Adrenal gland (tissue), 12 donors: Measurements from ENCODE around the gene FCGR3B. TPM values are rescaled to one million over a fixed set of nuclear protein-coding genes. Genes with fewer than 3 reads are reported as not detected.
"Not testable (repeated sequence)": the region's sequence is repeated elsewhere in the genome, so short reads cannot be mapped to it uniquely, and the experiment has no call there.

ENCODE experiments used
- DNase-seq, 7 donors: peaks; one replicate each; pipeline ENCODE4 v3.0.0-alpha.2; 2019 to 2020
- H3K27ac ChIP-seq, 5 donors: fragments of 200-600 bp; sonication (generic) in 4 of 5; 1 replicate in 3 of 5; 2 replicates in 2 of 5; pipeline versions ENCODE4 v1.5.1 to v1.8.0; 2016 to 2020; ENCODE audit warnings: mild to moderate bottlenecking in 1 of 5
- H3K27me3 ChIP-seq: fragments of 200-600 bp; 2 replicates; pipeline ENCODE4 v1.8.0; 2021
- H3K36me3 ChIP-seq, 2 donors: fragments of 200-600 bp; replicated peaks in 1 of 2; 1 replicate in 1 of 2; 2 replicates in 1 of 2; pipeline versions ENCODE4 v1.5.1 to v1.8.0; 2018 to 2022
- H3K4me1 ChIP-seq, 2 donors: fragments of 200-600 bp; replicated peaks in 1 of 2; 1 replicate in 1 of 2; 2 replicates in 1 of 2; pipeline versions ENCODE4 v1.5.1 to v1.8.0; 2018 to 2021
- H3K4me3 ChIP-seq, 4 donors: fragments of 200-600 bp; sonication (generic) in 3 of 4; one replicate each; pipeline ENCODE4 v1.5.1; 2016 to 2018
- H3K9me3 ChIP-seq, 3 donors: fragments of 200-600 bp; sonication (generic) in 1 of 3; replicated peaks in 1 of 3; 1 replicate in 2 of 3; 2 replicates in 1 of 3; pipeline versions ENCODE4 v1.5.1 to v1.8.0; 2016 to 2021
- WGBS, 4 donors: extraction: QIAGEN DNeasy Blood & Tissue Kit in 2 of 4; methylation state at CpG; one replicate each; pipeline versions ENCODE4 v1.1.5 to v1.1.7; 2013 to 2017; 5-methylcytosine and 5-hydroxymethylcytosine counted together
- intact Hi-C, 2 donors: fragments of 100-400 bp; cut with DNase I; formaldehyde crosslinking; loops; one replicate each; pipeline versions ENCODE4 v1.14.1 to v1.15.0; 2022 to 2023
- polyA plus RNA-seq, 3 donors: library from polyadenylated mRNA; stranded (reverse); fragments of 200-250 nt in 2 of 3; fragments of 350-450 nt in 1 of 3; fragmentation: Illumina TruSeq in 1 of 3; extraction: RNeasy Lipid Tissue Mini Kit (QIAGEN cat#74804) in 1 of 3; gene quantifications; one replicate each; pipeline ENCODE4 v1.2.3, GENCODE V29; 2013 to 2014
- total RNA-seq, 9 donors: library from RNA; depleted of rRNA in 4 of 9; stranded (reverse); fragments of >200 nt in 4 of 9; fragments of 120-200 nt in 1 of 9; fragmentation: NEBNext Ultra II Directional in 1 of 9; extraction: Animal tissue kit (Norgen Biotek cat#: 25700) in 1 of 9; gene quantifications; one replicate each; pipeline versions ENCODE4 v1.1.0 to v1.2.4, GENCODE V29; 2013 to 2023
- donor health status: healthy with polysubstance abuse.
- donor health status: Bipolar disorder and iron deficiency.
- donor health status: DM: yes; HTN: yes; CAD: no.
- donor health status: DM: no; HTN: no; CAD: no.
- donor health status: DM: no; HTN: no; CAD: no.
- donor health status: DM: yes; HTN: yes; CAD: no.

Gene FCGR3B
- total and polyA plus RNA-seq, 12 donors: 0.17 to 17.1 (median 5.8) TPM

GRCh38 chr1:161671045-161672020 lies 40.4 kb upstream of the FCGR3B start:
- H3K4me3 ChIP-seq, H3K27ac ChIP-seq, H3K4me1 ChIP-seq, H3K9me3 ChIP-seq, H3K27me3 ChIP-seq, H3K36me3 ChIP-seq, intact Hi-C loops: not testable (repeated sequence)
- DNase-seq: peak in 2 of 7 donors; percentile 15 to 30
- WGBS, 4 donors: 56 to 71% (median 61%) methylated on average over 7 to 11 of the region's 15 CpGs

DNA sequence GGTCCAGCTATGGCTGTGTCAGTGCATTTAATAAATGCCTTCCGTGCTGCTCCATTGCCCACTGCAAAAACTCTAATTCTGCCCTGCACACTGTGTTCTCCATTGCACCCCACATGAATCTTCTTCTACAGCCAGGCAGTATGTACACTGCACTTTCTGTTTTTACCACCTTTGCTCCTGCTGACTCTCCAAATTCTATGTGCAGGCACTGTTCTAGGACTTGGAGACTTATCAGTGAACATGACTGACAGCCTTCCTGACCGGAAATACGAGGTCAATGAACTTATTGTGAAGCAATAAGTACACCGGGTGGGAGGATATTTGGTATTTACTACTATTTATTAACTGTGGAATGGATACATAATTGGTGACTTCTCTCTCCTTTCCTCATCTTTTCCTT lies 33.7 kb upstream of the FCGR3B start:
- H3K36me3 ChIP-seq, H3K27me3 ChIP-seq, intact Hi-C loops, H3K27ac ChIP-seq, DNase-seq, H3K9me3 ChIP-seq, H3K4me1 ChIP-seq, H3K4me3 ChIP-seq: not testable (repeated sequence)
- WGBS, 4 donors: no CpG with 5 or more reads among the region's 4 CpGs

DNA sequence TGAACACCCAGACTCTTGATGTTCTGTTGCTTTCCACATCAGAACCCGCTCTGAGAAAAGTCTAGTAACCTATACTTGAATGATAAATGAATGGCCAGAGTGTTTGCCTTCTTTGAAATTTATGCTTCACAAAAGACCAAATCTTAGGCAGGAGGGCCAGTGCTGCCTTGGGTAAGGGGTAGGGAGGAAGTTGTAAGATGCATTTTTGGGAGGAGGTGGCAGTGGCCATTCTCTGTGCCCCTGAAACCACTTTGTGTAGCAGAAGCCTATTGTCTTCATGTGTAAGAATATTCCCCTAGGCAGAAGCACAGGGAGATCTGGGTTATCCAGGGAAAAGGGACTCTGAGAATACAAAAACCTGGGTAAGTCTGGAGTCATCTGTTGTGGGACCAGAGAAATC lies 32.6 kb upstream of the FCGR3B start:
- H3K4me3 ChIP-seq, intact Hi-C loops: not testable (repeated sequence)

DNA sequence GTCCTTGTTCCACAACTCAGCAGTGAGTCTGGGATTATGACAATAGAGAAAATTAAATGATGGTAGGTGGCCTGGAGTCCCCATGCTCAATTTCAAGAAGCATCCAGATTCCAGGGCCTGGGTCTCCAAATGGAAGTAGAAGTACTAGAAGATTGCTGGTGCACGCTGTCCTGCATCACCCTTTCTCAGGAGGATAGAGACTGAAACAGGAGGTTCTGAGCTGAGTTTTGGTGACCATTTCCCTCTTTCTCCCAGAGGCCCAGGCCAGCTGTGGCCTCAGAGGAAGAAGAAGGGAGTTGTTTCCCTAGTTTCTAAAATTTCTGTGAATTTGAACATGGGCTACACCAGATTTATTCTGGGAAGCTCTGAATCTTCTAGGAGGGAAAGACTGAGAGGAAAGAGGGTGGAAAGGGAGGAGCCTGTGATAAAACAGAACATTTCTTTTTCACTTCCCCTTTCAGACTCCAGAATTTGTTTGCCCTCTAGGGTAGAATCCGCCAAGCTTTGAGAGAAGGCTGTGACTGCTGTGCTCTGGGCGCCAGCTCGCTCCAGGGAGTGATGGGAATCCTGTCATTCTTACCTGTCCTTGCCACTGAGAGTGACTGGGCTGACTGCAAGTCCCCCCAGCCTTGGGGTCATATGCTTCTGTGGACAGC lies 31.8 kb upstream of the FCGR3B start, which contains the start of gene FCGR2B:
Gene FCGR2B, plus strand, starts transcription at position 460 of the 656 bp plus-strand sequence. Its CDS starts 99 bp downstream, at position 559.
- H3K4me1 ChIP-seq, intact Hi-C loops, H3K36me3 ChIP-seq, DNase-seq, H3K9me3 ChIP-seq, H3K4me3 ChIP-seq, H3K27ac ChIP-seq, H3K27me3 ChIP-seq: not testable (repeated sequence)
- no CpG with 5 or more reads among the region's 4 CpGs for WGBS, 4 donors

More for the DNA sequence above, 32.6 kb upstream of the FCGR3B start:
- whole genome bisulfite sequencing, 4 donors: no CpG with 5 or more reads among the region's 1 CpG
- not testable (repeated sequence) for H3K9me3 ChIP-seq, H3K27me3 ChIP-seq, DNase-seq, H3K36me3 ChIP-seq, H3K4me1 ChIP-seq, H3K27ac ChIP-seq

DNA sequence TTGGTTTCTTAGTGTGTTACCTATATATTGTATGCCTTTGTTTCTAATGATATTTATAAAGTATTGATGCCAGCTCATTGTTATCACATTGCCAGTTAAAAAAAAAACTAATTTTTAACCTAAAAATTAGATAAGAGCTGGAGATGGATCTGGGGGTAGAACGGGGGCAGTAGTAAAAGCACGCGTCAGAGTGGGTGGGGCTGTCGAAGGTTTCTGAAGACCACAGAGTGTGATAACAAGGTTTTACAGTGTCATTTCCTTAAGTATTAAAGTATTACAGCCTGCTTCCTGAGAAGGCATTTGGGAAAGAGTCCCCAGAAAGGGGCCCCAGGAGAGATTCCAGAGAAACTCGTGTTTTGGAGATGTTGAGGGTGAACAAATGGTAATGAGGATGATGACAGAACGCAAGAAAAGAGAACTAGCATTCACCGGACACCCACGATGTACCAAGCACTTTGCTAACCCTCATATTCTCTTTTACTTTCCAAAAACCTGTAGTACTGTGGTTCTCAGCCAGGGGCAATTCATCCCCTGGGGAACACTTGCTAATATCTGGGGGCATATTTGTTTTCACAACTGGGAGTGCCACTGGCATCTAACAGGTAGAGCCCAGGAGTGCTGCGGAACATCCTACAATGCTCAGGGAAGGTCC lies 30.8 kb upstream of the FCGR3B start:
- intact Hi-C loops, H3K4me3 ChIP-seq, H3K4me1 ChIP-seq, H3K27ac ChIP-seq, H3K9me3 ChIP-seq, DNase-seq, H3K27me3 ChIP-seq, H3K36me3 ChIP-seq: not testable (repeated sequence)
- 35 to 65% (median 51%) methylated on average over 3 to 4 of the region's 9 CpGs; no CpG with 5 or more reads in 1 of the 4 donors for WGBS, 4 donors

- intact Hi-C loops: not testable (repeated sequence)
Measured at GRCh38 chr1:161658524-161658923, 27.5 kb upstream of the FCGR3B start.

DNA sequence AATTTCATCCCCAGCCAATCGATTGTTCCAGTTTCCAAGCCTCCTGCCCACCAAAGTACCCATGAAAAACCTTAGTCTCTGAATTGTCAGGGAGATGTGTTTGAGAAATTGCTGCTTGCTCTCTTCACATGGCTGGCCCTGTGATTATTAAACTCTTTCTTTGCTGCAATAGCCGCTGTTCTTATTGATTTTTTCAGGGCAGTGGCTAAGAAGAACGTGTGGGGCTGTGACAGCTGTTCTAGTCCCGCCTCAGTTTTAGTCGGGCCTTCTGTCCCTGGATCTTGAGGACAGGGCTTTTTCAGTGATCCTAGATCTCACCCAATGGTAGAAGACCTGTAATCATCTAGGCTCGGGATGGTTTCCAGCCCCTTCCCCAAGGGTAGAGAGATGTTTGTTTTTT lies 23.0 kb upstream of the FCGR3B start:
- H3K9me3 ChIP-seq, H3K4me3 ChIP-seq, H3K4me1 ChIP-seq, H3K27ac ChIP-seq, H3K27me3 ChIP-seq, DNase-seq, H3K36me3 ChIP-seq, intact Hi-C loops: not testable (repeated sequence)
- WGBS, 4 donors: 40 to 66% (median 62%) methylated on average over 2 to 6 of the region's 6 CpGs

More at GRCh38 chr1:161658524-161658923, 27.5 kb upstream of the FCGR3B start:
- not testable (repeated sequence) for H3K27me3 ChIP-seq, DNase-seq, H3K27ac ChIP-seq, H3K36me3 ChIP-seq, H3K9me3 ChIP-seq, H3K4me3 ChIP-seq, H3K4me1 ChIP-seq

GRCh38 chr1:161653541-161653940 lies 22.6 kb upstream of the FCGR3B start:
- intact Hi-C loops, H3K27ac ChIP-seq, H3K4me1 ChIP-seq, DNase-seq, H3K27me3 ChIP-seq, H3K36me3 ChIP-seq, H3K4me3 ChIP-seq, H3K9me3 ChIP-seq: not testable (repeated sequence)
- WGBS, 4 donors: 32 to 76% (median 47%) methylated on average over 2 of the region's 7 CpGs
